ENCODE measurements around the gene SLC16A7. TPM values are rescaled to one million over a fixed set of nuclear protein-coding genes. Genes with fewer than 3 reads are reported as not detected.

Gene SLC16A7
- total RNA-seq, 4 donors from 2014 or later, result 39.1 to 163 (median 88.9) TPM

DNA sequence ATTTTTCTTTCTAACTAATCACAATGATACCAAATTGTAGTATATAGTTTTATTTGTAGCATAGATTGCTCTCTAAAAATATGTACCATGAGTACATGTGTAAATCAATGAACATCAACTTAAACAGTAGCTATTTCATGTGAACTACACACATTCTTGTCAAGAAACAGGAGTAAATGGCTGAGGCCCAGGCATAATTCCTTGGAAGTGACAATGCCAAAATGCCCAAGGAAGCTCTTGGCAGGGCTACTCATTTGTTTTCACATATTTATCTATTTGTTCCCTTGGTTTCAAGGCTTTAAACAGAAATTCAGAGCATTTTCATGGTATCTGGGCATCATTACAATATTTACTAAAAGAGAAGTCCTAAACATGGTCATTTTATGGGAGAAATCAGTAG is 165.7 kb downstream of the SLC16A7 start:
- TF ChIP-seq CTCF (IDR thresholded peaks at IDR 0.05; ENCODE audit: low read depth), result no peak

DNA sequence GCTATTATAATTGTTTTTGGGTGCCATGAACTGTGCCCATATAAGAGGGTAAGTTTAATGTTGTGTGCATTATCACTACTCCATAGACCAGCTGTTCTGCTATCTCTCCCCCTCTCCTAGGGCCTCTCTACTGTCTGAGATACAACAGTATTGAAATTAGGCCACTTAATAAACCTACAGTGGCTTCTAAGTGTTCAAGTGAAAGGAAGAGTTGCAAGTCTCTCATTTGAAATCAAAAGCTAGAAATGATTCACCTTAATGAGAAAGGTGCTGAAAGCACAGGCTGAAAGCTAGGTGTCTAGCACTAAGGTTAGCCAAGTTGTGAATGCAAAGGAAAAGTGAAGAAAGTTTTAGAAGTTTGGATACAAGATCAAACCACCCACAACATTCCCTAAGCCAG is 168.0 kb downstream of the SLC16A7 start:
- TF ChIP-seq CTCF (IDR thresholded peaks at IDR 0.05; ENCODE audit: low read depth), result no peak

GRCh38 chr12:59768031-59768430 is 172.2 kb downstream of the SLC16A7 start:
- TF ChIP-seq CTCF (IDR thresholded peaks at IDR 0.05; ENCODE audit: low read depth), result no peak

DNA sequence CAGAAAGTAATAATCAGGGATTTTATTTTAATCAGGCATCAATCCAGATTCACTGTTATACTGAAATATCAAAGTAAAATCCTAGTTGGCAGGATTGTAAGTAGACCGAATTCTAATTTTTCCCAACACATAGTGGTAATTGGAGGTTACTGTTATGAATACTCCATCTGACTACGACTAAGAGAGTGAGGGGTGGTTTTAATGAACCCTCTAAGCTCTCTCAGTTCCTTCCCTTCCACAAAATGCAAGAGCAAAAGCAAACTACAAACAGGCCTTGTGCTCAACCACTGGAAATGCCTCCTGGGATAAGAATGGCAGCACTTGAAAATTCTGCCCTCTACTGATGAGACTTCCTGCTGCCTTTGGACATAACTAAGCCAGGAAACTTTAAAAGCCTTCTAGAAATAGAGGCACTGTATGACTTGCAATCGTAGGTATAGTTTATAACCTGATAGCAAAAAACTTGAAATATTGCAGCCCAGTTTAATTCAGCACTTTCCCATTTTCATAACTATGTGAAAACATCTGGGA is 184.8 kb downstream of the SLC16A7 start:
- TF ChIP-seq CTCF (IDR thresholded peaks at IDR 0.05; ENCODE audit: low read depth), result no peak

- TF ChIP-seq CTCF (IDR thresholded peaks at IDR 0.05; ENCODE audit: low read depth), result no peak
Measured at GRCh38 chr12:59787610-59788009, 191.8 kb downstream of the SLC16A7 start.

DNA sequence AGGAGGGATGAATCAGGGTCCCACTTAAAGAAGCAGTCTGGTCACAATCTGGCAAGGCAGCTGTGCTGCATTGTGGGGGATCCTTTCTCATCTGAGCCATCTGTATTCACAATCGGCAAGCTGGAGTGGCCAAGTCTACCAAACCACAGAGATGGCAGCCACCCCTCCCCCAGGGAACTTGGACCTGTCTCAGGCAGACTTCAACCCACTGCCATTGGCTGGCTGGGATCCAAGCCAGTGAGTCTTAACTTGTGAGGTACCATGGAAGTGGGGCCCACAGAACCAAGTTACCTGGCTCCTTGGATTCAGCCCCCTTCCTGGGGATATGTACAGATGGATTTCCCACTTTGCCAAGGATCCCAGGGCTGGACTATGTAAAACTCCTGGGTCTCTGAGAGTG is 196.8 kb downstream of the SLC16A7 start:
- TF ChIP-seq CTCF (IDR thresholded peaks at IDR 0.05; ENCODE audit: low read depth), result no peak

- no peak for TF ChIP-seq CTCF (IDR thresholded peaks at IDR 0.05; ENCODE audit: low read depth)
Measured at GRCh38 chr12:59803735-59804134, 207.9 kb downstream of the SLC16A7 start.

Measured in subcutaneous adipose tissue (tissue), 4 donors.